GM12878 (cell line): ENCODE results near the gene SMIM13. TPM values are rescaled to one million over a fixed set of nuclear protein-coding genes. Genes with fewer than 3 reads are reported as not detected.

Experiments
- ATAC-seq: fragments of 200-7000 bp; cut with Tn5 transposase; 3 replicates; pipeline ENCODE4 v1.9.1; 2020; ENCODE audit warnings: mild to moderate bottlenecking, moderate library complexity
- BruUV-seq: library from RNA; stranded (reverse); fragments of 400-500 nt; replicated peaks from 2 replicates; lab custom pipeline; 2021; lab: Mats Ljungman, UMichigan
- CTCF ChIA-PET: fragments of 300-600 bp; sonication (Branson Sonifier 250); formaldehyde crosslinking; extraction: SDS; loops from one replicate; lab custom pipeline; 2021; ENCODE audit warnings: inconsistent platforms; lab: Yijun Ruan, JAX
- POLR2A ChIA-PET: fragments of 350-600 bp; formaldehyde crosslinking; extraction: SDS; loops from one replicate; lab custom pipeline; 2021; ENCODE audit warnings: inconsistent platforms; lab: Charles Lee
- RAD21 ChIA-PET: fragments of 300-600 bp; sonication (Branson Sonifier 250); formaldehyde crosslinking; loops from one replicate; lab custom pipeline; 2023; ENCODE audit warnings: antibody characterized with exemption; ENCODE audit not compliant: unreplicated experiment; lab: Charles Lee
- SMC1A ChIA-PET: fragments of 300-600 bp; sonication (Branson Sonifier 250); formaldehyde crosslinking; loops from one replicate; lab custom pipeline; 2023; ENCODE audit not compliant: unreplicated experiment, uncharacterized antibody; lab: Charles Lee
- DNase-seq: peaks from one replicate; pipeline ENCODE4 v3.0.0-alpha.2; 2011; ENCODE audit warnings: low read depth, low spot score
- FAIRE-seq: peaks from 3 replicates; lab custom pipeline; 2011; peaks lifted over from hg19 to GRCh38; lab: Jason Lieb, UNC
- H2AFZ ChIP-seq: 2 replicates; pipeline ENCODE4 v1.6.0; 2011; ENCODE audit warnings: low read depth, low read length, control low read depth; ENCODE audit not compliant: control insufficient read depth
- H3K27ac ChIP-seq: 2 replicates; pipeline ENCODE4 v1.5.1; 2011; ENCODE audit warnings: control low read depth; ENCODE audit not compliant: control insufficient read depth, insufficient read depth
- H3K27me3 ChIP-seq, 2 experiments: replicated peaks in 1 of 2; 2 replicates each; pipeline versions ENCODE4 v1.6.0 to v1.6.1; 2011; ENCODE audit warnings: low read length in 1 of 2; ENCODE audit not compliant: control insufficient read depth in 2 of 2, insufficient read depth in 2 of 2
- H3K36me3 ChIP-seq, 2 experiments: 2 replicates each; pipeline ENCODE4 v1.5.1; 2011; ENCODE audit warnings: low read length in 1 of 2; ENCODE audit not compliant: control insufficient read depth in 2 of 2, insufficient read depth in 2 of 2
- H3K4me1 ChIP-seq: 2 replicates; pipeline ENCODE4 v1.6.1; 2011; ENCODE audit warnings: mild to moderate bottlenecking, low read length, moderate library complexity, mixed read lengths; ENCODE audit not compliant: control insufficient read depth, insufficient read depth
- H3K4me2 ChIP-seq: 2 replicates; pipeline ENCODE4 v1.6.0; 2011; ENCODE audit warnings: control low read depth; ENCODE audit not compliant: control insufficient read depth, insufficient read depth
- H3K4me3 ChIP-seq: fragments of 200-600 bp; sonication (generic); 2 replicates; pipeline ENCODE4 v1.5.1; 2016
- H3K79me2 ChIP-seq: 2 replicates; pipeline ENCODE4 v1.6.0; 2011; ENCODE audit warnings: low read length; ENCODE audit not compliant: control insufficient read depth, insufficient read depth
- H3K9ac ChIP-seq: 2 replicates; pipeline ENCODE4 v1.8.0; 2011; ENCODE audit warnings: low read length, control low read depth, mixed read lengths; ENCODE audit not compliant: control insufficient read depth, insufficient read depth
- H3K9me3 ChIP-seq: replicated peaks from 3 replicates; pipeline ENCODE4 v1.5.1; 2011; ENCODE audit warnings: mild to moderate bottlenecking, low read length; ENCODE audit not compliant: control insufficient read depth, insufficient read depth
- H4K20me1 ChIP-seq: 2 replicates; pipeline ENCODE4 v1.6.0; 2011; ENCODE audit not compliant: control insufficient read depth, insufficient read depth
- CHD1 ChIP-seq: IDR thresholded peaks from 2 replicates; pipeline ENCODE4 v1.6.1; 2012; ENCODE audit warnings: low read depth, low read length, improper control_type of control experiment
- EP300 ChIP-seq, 2 experiments: fragments of 150-350 bp in 1 of 2; IDR thresholded peaks; 2 replicates each; pipeline ENCODE4 v1.6.1; 2011 to 2012; ENCODE audit warnings: low read depth in 2 of 2, low read length in 2 of 2, borderline replicate concordance in 1 of 2, improper control_type of control experiment in 1 of 2, inconsistent platforms in 1 of 2; ENCODE audit not compliant: control insufficient read depth in 1 of 2
- KAT2A ChIP-seq: conservative IDR thresholded peaks from 2 replicates; pipeline ENCODE4 v1.6.1; 2011; ENCODE audit warnings: low read depth, low read length; ENCODE audit not compliant: control insufficient read depth
- NR2C2 ChIP-seq: IDR thresholded peaks from 2 replicates; pipeline ENCODE4 v1.6.1; 2011; ENCODE audit warnings: borderline replicate concordance, low read depth; ENCODE audit not compliant: control insufficient read depth, insufficient read length
- WGBS: methylation state at CpG from one replicate; pipeline ENCODE4 v1.1.6; 2016; ENCODE audit warnings: low lambda C conversion rate; ENCODE audit not compliant: insufficient replicate concordance, insufficient coverage; ENCODE audit errors: missing lambda C conversion rate; 5-methylcytosine and 5-hydroxymethylcytosine counted together
- in situ Hi-C: fragments of 300-500 bp; cut with MboI; formaldehyde crosslinking; loops from 9 replicates; pipeline ENCODE4 v1.14.3; 2018; ENCODE audit warnings: mixed read lengths
- intact Hi-C: fragments of 100-400 bp; cut with micrococcal nuclease; formaldehyde crosslinking; loops from one replicate; pipeline ENCODE4 v1.14.2; 2022; ENCODE audit not compliant: unreplicated experiment
- polyA plus RNA-seq, 11 experiments: library from polyadenylated mRNA; depleted of rRNA in 4 of 11; unstranded in 6 of 11; stranded (reverse) in 5 of 11; fragments of >200 nt; fragmentation: Nextera tagmentation in 4 of 11; fragmentation: Illumina TruSeq in 1 of 11; extraction: Ambion mirVana in 4 of 11; extraction: Trizol in 1 of 11; gene quantifications; 1 replicate in 1 of 11; 2 replicates in 10 of 11; pipeline versions ENCODE4 v1.2.1 to v1.2.3, GENCODE V29; 2011 to 2016; ENCODE audit warnings: inconsistent platforms in 2 of 11, missing spikeins in 2 of 11, low read depth in 1 of 11
- total RNA-seq, 4 experiments: library from RNA; depleted of rRNA in 3 of 4; stranded (reverse); fragments of >200 nt in 3 of 4; fragmentation: Illumina TruSeq in 1 of 4; extraction: Trizol in 1 of 4; gene quantifications; 2 replicates each; pipeline versions ENCODE4 v1.2.1 to v1.2.3, GENCODE V29; 2013 to 2021
- TF ChIP-seq, protein P1 (sequence below): IDR thresholded peaks from 2 replicates; pipeline ENCODE4 v1.6.1; 2012; ENCODE audit warnings: low read depth, low read length, improper control_type of control experiment
- TF ChIP-seq, protein P2 (sequence below): fragments of 450-650 bp; IDR thresholded peaks from 2 replicates; pipeline ENCODE4 v1.6.1; 2016; ENCODE audit warnings: mild to moderate bottlenecking
- TF ChIP-seq, protein P3 (sequence below): fragments of 450-650 bp; conservative IDR thresholded peaks from 2 replicates; pipeline ENCODE4 v1.6.1; 2017; ENCODE audit warnings: mild to moderate bottlenecking, moderate library complexity
- TF ChIP-seq, protein P4 (sequence below): IDR thresholded peaks from 2 replicates; pipeline ENCODE4 v1.6.1; 2012; ENCODE audit warnings: low read depth, low read length, improper control_type of control experiment

Gene SMIM13
- total and polyA plus RNA-seq, 10 of the 15 experiments (the other 5 are each of a cell fraction or from before 2014, with no cell fraction given): 2.0 to 8.5 (median 4.7) TPM

DNA sequence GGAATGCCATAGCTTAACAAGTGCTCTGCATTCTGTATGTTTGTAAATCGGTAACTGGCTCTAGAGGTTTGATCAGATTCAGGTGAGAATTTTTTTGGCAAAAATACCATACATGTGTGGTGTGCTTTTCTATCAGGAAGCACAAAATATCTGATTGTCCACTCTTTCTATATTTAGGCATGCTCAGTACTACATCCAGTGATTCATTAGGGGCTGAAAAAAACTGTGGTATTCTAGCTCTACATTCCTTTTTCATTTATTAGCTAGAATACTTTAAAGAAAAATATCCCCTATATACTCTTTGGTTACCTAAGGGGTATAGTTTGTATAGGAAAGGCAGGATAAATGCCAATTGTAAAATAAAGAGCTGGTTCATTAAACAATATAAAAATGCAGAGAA lies 38.9 kb upstream of the SMIM13 start:
- DNase-seq (no peak), ATAC-seq (no peak), FAIRE-seq (no peak)
- 0% methylated on average over 1 of the region's 1 CpG for WGBS
- no peak overlapping the region for H3K4me3 ChIP-seq
- SMC1A ChIA-PET: interaction anchor here (0.9 to 1.3 kb wide), 2 partner anchors 15 kb away, joined by 3 read pairs; no protein-coding TSS in a partner anchor
- BruUV-seq: no TSS peak
- H3K4me2 ChIP-seq: no peak overlapping the region
- H3K79me2 ChIP-seq: no peaks in the 10 kb centered on the region
- CTCF ChIA-PET: interaction anchor here (1.1 to 2.5 kb wide), 3 partner anchors 8 to 15 kb away, joined by 3 to 15 read pairs (median 4); no protein-coding TSS in a partner anchor
- H3K9ac ChIP-seq: no peak overlapping the region
- no peaks in the 10 kb centered on the region for H3K4me1 ChIP-seq
- H3K27ac ChIP-seq: no peak overlapping the region
- H2AFZ ChIP-seq: no peak overlapping the region
- POLR2A ChIA-PET: no interaction called here
- H3K36me3 ChIP-seq: no peaks in the 10 kb centered on the region
- TF ChIP-seq CHD1 (no peak), KAT2A (no peak), EP300 (IDR thresholded peaks at IDR 0.05; ENCODE audit: borderline replicate concordance in 1 of 2, control insufficient read depth in 1 of 2, low read depth in 2 of 2, low read length in 2 of 2) (no peak), NR2C2 (no peak)
- TF ChIP-seq, protein P1, sequence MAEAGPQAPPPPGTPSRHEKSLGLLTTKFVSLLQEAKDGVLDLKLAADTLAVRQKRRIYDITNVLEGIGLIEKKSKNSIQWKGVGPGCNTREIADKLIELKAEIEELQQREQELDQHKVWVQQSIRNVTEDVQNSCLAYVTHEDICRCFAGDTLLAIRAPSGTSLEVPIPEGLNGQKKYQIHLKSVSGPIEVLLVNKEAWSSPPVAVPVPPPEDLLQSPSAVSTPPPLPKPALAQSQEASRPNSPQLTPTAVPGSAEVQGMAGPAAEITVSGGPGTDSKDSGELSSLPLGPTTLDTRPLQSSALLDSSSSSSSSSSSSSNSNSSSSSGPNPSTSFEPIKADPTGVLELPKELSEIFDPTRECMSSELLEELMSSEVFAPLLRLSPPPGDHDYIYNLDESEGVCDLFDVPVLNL: no peak
- TF ChIP-seq, protein P2, sequence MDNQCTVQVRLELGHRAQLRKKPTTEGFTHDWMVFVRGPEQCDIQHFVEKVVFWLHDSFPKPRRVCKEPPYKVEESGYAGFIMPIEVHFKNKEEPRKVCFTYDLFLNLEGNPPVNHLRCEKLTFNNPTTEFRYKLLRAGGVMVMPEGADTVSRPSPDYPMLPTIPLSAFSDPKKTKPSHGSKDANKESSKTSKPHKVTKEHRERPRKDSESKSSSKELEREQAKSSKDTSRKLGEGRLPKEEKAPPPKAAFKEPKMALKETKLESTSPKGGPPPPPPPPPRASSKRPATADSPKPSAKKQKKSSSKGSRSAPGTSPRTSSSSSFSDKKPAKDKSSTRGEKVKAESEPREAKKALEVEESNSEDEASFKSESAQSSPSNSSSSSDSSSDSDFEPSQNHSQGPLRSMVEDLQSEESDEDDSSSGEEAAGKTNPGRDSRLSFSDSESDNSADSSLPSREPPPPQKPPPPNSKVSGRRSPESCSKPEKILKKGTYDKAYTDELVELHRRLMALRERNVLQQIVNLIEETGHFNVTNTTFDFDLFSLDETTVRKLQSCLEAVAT: no peak
- TF ChIP-seq, protein P3, sequence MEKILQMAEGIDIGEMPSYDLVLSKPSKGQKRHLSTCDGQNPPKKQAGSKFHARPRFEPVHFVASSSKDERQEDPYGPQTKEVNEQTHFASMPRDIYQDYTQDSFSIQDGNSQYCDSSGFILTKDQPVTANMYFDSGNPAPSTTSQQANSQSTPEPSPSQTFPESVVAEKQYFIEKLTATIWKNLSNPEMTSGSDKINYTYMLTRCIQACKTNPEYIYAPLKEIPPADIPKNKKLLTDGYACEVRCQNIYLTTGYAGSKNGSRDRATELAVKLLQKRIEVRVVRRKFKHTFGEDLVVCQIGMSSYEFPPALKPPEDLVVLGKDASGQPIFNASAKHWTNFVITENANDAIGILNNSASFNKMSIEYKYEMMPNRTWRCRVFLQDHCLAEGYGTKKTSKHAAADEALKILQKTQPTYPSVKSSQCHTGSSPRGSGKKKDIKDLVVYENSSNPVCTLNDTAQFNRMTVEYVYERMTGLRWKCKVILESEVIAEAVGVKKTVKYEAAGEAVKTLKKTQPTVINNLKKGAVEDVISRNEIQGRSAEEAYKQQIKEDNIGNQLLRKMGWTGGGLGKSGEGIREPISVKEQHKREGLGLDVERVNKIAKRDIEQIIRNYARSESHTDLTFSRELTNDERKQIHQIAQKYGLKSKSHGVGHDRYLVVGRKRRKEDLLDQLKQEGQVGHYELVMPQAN: no peak
- TF ChIP-seq, protein P4, sequence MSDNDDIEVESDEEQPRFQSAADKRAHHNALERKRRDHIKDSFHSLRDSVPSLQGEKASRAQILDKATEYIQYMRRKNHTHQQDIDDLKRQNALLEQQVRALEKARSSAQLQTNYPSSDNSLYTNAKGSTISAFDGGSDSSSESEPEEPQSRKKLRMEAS: no peak
- no peaks in the 10 kb centered on the region for H3K9me3 ChIP-seq
- no peaks in the 10 kb centered on the region for H4K20me1 ChIP-seq
- RAD21 ChIA-PET: interaction anchor here (1.4 kb wide), 1 partner anchor 103 kb away, joined by 3 read pairs; no protein-coding TSS in a partner anchor
- no peaks in the 10 kb centered on the region; a peak in 1 of 4 replicates for H3K27me3 ChIP-seq
- intact Hi-C loops (no loop called here), in situ Hi-C loops (no loop called here)
